Suppressor macrophage (primary cell): ENCODE results near the gene MCM3.
A peak's percentile ranks its signal among the peaks of the same experiment; 100 is the strongest.

Experiments used
- DNase-seq, 4 experiments: peaks; one replicate each; pipeline ENCODE4 v3.0.0-alpha.2; 2020 to 2022
- total RNA-seq, 17 experiments: gene quantifications; one replicate each; lab custom pipeline; 2026; ENCODE audit warnings: mixed read lengths in 6 of 17, inconsistent platforms in 3 of 17; lab: John Stamatoyannopoulos, UW

MCM3 gene
- total RNA-seq, result 12.2 to 140 (median 67.0) reads per million in 17 experiments

- DNase-seq, result peak; percentile 98 to 100 (median 99)
Observed at GRCh38 chr6:52284460-52285176, at the start of gene MCM3. Gene MCM3, minus strand, starts transcription at chr6:52284742. Its CDS starts 68 bp downstream, at chr6:52284674.

- DNase-seq, result no peak
Observed at GRCh38 chr6:52333840-52334200, 49.3 kb upstream of the MCM3 start.

- no peak for DNase-seq
Observed at GRCh38 chr6:52331793-52332457, 47.4 kb upstream of the MCM3 start.

GRCh38 chr6:52330470-52330869 is 45.9 kb upstream of the MCM3 start:
- peak in 3 of 4 experiments; percentile 37 to 66 (median 56) for DNase-seq

- no peak for DNase-seq
Observed at GRCh38 chr6:52328729-52329128, 44.2 kb upstream of the MCM3 start.

- peak; percentile 37 to 74 (median 70) for DNase-seq
Observed at GRCh38 chr6:52328303-52328662, 43.7 kb upstream of the MCM3 start.

GRCh38 chr6:52326540-52327364 is 42.2 kb upstream of the MCM3 start:
- no peak for DNase-seq

- no peak for DNase-seq
Observed at GRCh38 chr6:52325695-52326471, 41.3 kb upstream of the MCM3 start.

- DNase-seq, result no peak
Observed at GRCh38 chr6:52324189-52324588, 39.6 kb upstream of the MCM3 start.

- DNase-seq, result peak; percentile 16 to 62 (median 42)
Observed at GRCh38 chr6:52317841-52318581, 33.5 kb upstream of the MCM3 start.

GRCh38 chr6:52317211-52317610 is 32.7 kb upstream of the MCM3 start:
- peak in 3 of 4 experiments; percentile 30 to 53 (median 33) for DNase-seq

GRCh38 chr6:52314752-52315151 is 30.2 kb upstream of the MCM3 start:
- no peak for DNase-seq

GRCh38 chr6:52312461-52312860 is 27.9 kb upstream of the MCM3 start:
- DNase-seq, result no peak

GRCh38 chr6:52310932-52311331 is 26.4 kb upstream of the MCM3 start:
- DNase-seq, result peak; percentile 55 to 82 (median 74)

GRCh38 chr6:52307900-52308372 is 23.4 kb upstream of the MCM3 start:
- DNase-seq, result no peak

- peak in 2 of 4 experiments; percentile 39 to 40 for DNase-seq
Observed at GRCh38 chr6:52306972-52307870, 22.7 kb upstream of the MCM3 start.

GRCh38 chr6:52305948-52306767 is 21.6 kb upstream of the MCM3 start:
- DNase-seq, result peak; percentile 82 to 94 (median 89)

GRCh38 chr6:52305411-52305810 is 20.9 kb upstream of the MCM3 start:
- no peak for DNase-seq

- peak; percentile 69 to 88 (median 79) for DNase-seq
Observed at GRCh38 chr6:52304983-52305390, 20.4 kb upstream of the MCM3 start.
